Activated B cell treated with CpG ODN at 0.5 μM for 24 hours (primary cell): ENCODE measurements around the gene CHIC2. TPM values are rescaled to one million over a fixed set of nuclear protein-coding genes. Genes with fewer than 3 reads are reported as not detected.
"Not testable (repeated sequence)": the region's sequence is repeated elsewhere in the genome, so short reads cannot be mapped to it uniquely, and the experiment has no call there.

Source experiments
- ATAC-seq: fragments of 200-7000 bp; cut with Tn5 transposase; one replicate; pipeline ENCODE4 v1.10.0; 2021; ENCODE audit warnings: low read depth, mild to moderate bottlenecking, moderate library complexity
- CTCF ChIA-PET: fragments of 350-600 bp; sonication (Branson Sonifier 250); formaldehyde crosslinking; loops from one replicate; lab custom pipeline; 2021; ENCODE audit warnings: antibody characterized with exemption; lab: Charles Lee
- POLR2A ChIA-PET: fragments of 350-600 bp; sonication (Branson Sonifier 250); formaldehyde crosslinking; loops from one replicate; lab custom pipeline; 2021; ENCODE audit warnings: antibody characterized with exemption; lab: Charles Lee
- DNase-seq: peaks from one replicate; pipeline ENCODE4 v3.0.0; 2022
- H3K27ac Mint-ChIP-seq: one replicate; pipeline ENCODE4 v1.8.0; 2020; ENCODE audit warnings: mixed read lengths
- H3K27me3 Mint-ChIP-seq: one replicate; pipeline ENCODE4 v1.8.0; 2021; ENCODE audit warnings: mixed read lengths
- H3K36me3 Mint-ChIP-seq: one replicate; pipeline ENCODE4 v1.8.0; 2021; ENCODE audit warnings: low read depth, mixed read lengths
- H3K4me1 Mint-ChIP-seq: one replicate; pipeline ENCODE4 v1.8.0; 2021; ENCODE audit warnings: mixed read lengths
- H3K4me3 Mint-ChIP-seq: one replicate; pipeline ENCODE4 v1.8.0; 2020; ENCODE audit warnings: mild to moderate bottlenecking, mixed read lengths
- H3K9me3 Mint-ChIP-seq: one replicate; pipeline ENCODE4 v1.8.0; 2020; ENCODE audit warnings: mixed read lengths
- intact Hi-C: fragments of 100-400 bp; cut with micrococcal nuclease; formaldehyde crosslinking; loops from one replicate; pipeline ENCODE4 v1.15.1; 2024
- total RNA-seq: library from RNA; stranded (reverse); gene quantifications from 2 replicates; pipeline ENCODE4 v1.2.3, GENCODE V29; 2022
- TF ChIP-seq, protein P1 (sequence below): fragments of 200-600 bp; IDR thresholded peaks from one replicate; pipeline ENCODE4 v1.8.0; 2022; ENCODE audit warnings: antibody characterized with exemption, mild to moderate bottlenecking

The CHIC2 gene
- total RNA-seq, 1 donor from 2014 or later: 21.6 TPM

DNA sequence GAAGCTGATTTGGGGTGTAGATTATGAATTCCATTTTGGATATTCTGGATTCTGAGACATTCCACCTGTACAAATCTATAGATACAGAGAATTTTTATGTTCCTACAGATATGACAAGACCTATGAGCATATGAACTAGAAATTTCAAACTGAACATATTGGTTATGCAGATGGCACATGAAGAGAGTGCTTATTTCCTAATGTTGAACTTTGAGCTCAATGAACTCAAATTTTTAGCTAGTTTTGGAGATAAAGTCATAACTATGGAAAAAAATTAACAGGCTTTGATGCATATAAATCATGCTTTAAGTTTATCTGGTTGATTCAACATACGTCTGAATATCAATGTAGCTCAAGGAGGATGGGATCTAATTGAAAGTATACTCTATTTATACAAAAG, 8.9 kb downstream of the CHIC2 start:
- ChIA-PET CTCF (no interaction called here), POLR2A (no interaction called here)
- peaks cover 21% of the 10 kb centered on the region for H3K36me3 Mint-ChIP-seq
- H3K4me1 Mint-ChIP-seq: peaks cover 57% of the 10 kb centered on the region
- H3K27ac Mint-ChIP-seq: no peak overlapping the region
- TF ChIP-seq, protein P1, sequence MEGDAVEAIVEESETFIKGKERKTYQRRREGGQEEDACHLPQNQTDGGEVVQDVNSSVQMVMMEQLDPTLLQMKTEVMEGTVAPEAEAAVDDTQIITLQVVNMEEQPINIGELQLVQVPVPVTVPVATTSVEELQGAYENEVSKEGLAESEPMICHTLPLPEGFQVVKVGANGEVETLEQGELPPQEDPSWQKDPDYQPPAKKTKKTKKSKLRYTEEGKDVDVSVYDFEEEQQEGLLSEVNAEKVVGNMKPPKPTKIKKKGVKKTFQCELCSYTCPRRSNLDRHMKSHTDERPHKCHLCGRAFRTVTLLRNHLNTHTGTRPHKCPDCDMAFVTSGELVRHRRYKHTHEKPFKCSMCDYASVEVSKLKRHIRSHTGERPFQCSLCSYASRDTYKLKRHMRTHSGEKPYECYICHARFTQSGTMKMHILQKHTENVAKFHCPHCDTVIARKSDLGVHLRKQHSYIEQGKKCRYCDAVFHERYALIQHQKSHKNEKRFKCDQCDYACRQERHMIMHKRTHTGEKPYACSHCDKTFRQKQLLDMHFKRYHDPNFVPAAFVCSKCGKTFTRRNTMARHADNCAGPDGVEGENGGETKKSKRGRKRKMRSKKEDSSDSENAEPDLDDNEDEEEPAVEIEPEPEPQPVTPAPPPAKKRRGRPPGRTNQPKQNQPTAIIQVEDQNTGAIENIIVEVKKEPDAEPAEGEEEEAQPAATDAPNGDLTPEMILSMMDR: no peak
- H3K27me3 Mint-ChIP-seq: no peaks in the 10 kb centered on the region
- no peak for ATAC-seq
- intact Hi-C loops: no loop called here
- no peak overlapping the region for H3K4me3 Mint-ChIP-seq
- DNase-seq: no peak
- no peaks in the 10 kb centered on the region for H3K9me3 Mint-ChIP-seq

DNA sequence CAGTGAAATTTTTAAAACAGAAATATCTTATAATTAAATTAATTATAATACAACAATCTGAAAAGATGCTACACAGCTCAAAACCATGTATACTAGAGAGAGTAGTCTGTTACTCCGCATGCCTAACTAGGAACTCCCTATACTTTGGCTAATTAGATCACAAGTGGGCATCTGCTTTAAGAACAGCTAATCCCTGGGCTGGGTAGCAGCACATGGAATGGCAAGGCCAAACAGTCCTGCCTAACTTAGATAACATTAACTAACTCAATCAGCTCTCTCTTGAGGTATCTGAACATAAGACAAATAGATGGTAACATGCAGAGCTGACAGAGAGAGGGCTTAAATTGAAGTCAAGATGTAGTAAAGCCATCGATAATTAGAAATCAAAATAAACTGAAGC, 9.9 kb downstream of the CHIC2 start:
- DNase-seq: no peak
- Mint-ChIP-seq H3K4me3 (no peak overlapping the region), H3K4me1 (peaks cover 49% of the 10 kb centered on the region), H3K27me3 (no peaks in the 10 kb centered on the region), H3K9me3 (no peaks in the 10 kb centered on the region), H3K36me3 (peaks cover 15% of the 10 kb centered on the region), H3K27ac (no peak overlapping the region)
- ATAC-seq: no peak
- ChIA-PET POLR2A (no interaction called here), CTCF (no interaction called here)
- intact Hi-C loops: no loop called here
- TF ChIP-seq, protein P1: no peak

DNA sequence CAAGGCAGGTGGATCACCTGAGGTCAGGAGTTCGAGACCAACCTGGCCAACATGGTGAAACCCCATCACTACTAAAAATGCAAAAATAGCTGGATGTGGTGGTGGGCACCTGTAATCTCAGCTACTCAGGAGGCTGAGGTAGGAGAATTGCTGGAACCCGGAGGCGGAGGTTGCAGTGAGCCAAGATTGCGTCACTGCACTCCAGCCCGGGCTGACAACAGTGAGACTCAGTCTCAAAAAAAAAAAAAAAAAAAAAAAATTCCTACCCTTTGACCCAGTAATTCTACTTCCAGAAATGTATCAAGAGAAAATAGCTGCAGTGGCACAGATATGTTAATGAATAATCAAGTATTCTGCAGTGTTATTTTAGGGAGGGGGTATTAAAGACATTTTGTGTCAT, 11.1 kb downstream of the CHIC2 start:
- ATAC-seq, H3K4me3 Mint-ChIP-seq, intact Hi-C loops, DNase-seq, CTCF ChIA-PET, H3K27ac Mint-ChIP-seq, H3K27me3 Mint-ChIP-seq, H3K9me3 Mint-ChIP-seq, POLR2A ChIA-PET: not testable (repeated sequence)
- peaks cover 16% of the 10 kb centered on the region for H3K36me3 Mint-ChIP-seq
- H3K4me1 Mint-ChIP-seq: peaks cover 44% of the 10 kb centered on the region

DNA sequence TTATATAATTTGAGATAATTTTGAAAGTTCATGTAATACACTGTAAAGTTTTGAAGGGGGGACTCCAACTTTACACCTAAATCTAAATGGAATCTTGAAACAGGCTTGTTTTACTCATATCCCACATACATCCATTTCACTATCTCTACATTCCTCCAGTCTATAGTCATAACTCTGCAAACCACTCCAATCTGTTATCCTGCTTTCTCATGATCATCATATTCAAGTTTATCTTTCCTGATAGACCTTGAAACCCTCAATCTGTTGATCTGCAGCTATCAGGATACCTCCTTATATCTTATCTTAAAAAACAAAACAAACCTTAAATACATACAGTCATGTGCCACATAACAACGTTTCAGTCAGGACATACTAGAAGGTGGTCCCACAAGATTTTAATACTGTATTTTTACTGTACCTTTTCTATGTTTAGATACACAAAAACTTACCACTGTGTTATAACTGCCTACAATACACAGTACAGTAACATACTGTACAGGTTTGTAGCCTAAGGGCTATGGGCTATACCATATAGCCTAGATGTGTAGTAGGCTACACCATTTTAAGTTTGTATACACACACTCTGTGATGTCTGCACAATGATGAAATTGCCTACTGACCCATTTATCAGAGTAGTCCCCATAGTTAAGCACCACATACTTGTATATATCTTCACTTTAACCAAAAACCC, 14.0 kb downstream of the CHIC2 start:
- Mint-ChIP-seq H3K27me3 (no peaks in the 10 kb centered on the region), H3K4me3 (no peak overlapping the region), H3K9me3 (no peaks in the 10 kb centered on the region), H3K36me3 (peaks cover 23% of the 10 kb centered on the region), H3K4me1 (peaks cover 20% of the 10 kb centered on the region), H3K27ac (no peak overlapping the region)
- no peak for ATAC-seq
- ChIA-PET POLR2A (no interaction called here), CTCF (no interaction called here)
- TF ChIP-seq, protein P1: no peak
- intact Hi-C loops: no loop called here
- DNase-seq: no peak

DNA sequence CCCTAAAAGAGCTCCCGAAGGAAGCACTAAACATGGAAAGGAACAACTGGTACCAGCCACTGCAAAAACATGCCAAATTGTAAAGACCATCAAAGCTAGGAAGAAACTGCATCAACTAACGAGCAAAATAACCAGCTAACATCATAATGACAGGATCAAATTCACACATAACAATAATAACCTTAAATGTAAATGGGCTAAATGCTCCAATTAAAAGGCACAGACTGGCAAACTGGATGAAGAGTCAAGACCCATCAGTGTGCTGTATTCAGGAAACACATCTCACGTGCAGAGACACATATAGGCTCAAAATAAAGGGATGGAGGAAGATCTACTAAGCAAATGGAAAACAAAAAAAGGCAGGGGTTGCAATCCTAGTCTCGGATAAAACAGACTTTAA, 20.8 kb downstream of the CHIC2 start:
- CTCF ChIA-PET, H3K27me3 Mint-ChIP-seq, H3K9me3 Mint-ChIP-seq, H3K4me3 Mint-ChIP-seq, POLR2A ChIA-PET, DNase-seq, intact Hi-C loops, ATAC-seq, H3K4me1 Mint-ChIP-seq, H3K27ac Mint-ChIP-seq: not testable (repeated sequence)
- H3K36me3 Mint-ChIP-seq: peaks cover 47% of the 10 kb centered on the region

DNA sequence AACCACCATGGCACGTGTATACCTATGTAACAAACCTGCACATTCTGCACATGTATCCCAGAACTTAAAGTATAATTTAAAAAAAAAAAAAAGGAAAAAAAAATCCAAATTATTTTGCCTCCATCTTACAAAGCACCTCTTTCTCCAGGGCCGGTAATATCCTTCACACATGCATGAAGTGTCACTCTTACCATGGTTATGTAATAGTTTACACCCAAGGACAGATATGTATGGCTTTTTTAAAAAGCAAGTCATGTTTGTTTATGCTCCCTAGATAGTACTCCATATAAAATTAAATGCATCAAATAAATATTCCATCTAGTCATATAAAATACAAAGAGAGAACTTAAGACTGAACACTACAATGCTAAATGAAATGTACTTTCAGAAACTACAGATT, 22.5 kb downstream of the CHIC2 start:
- DNase-seq (no peak), ATAC-seq (no peak)
- peaks cover 2% of the 10 kb centered on the region for H3K4me1 Mint-ChIP-seq
- H3K27ac Mint-ChIP-seq: no peak overlapping the region
- no peaks in the 10 kb centered on the region for H3K27me3 Mint-ChIP-seq
- POLR2A ChIA-PET: no interaction called here
- CTCF ChIA-PET: no interaction called here
- intact Hi-C loops: no loop called here
- H3K9me3 Mint-ChIP-seq: no peaks in the 10 kb centered on the region
- H3K4me3 Mint-ChIP-seq: no peak overlapping the region
- TF ChIP-seq, protein P1: no peak
- peaks cover 47% of the 10 kb centered on the region for H3K36me3 Mint-ChIP-seq
